ENCODE data around the gene UNC79. TPM values are rescaled to one million over a fixed set of nuclear protein-coding genes. Genes with fewer than 3 reads are reported as not detected.

The UNC79 gene
- total RNA-seq, 4 donors from 2014 or later: 0.08 to 0.29 (median 0.12) TPM

GRCh38 chr14:93752980-93753561 lies 322.3 kb downstream of the UNC79 start:
- no peak overlapping the region for H3K4me3 ChIP-seq (replicated peaks in 1 of 3)
- DNase-seq: peak; percentile 74 to 77
- intact Hi-C loops (cut with DNase I): no loop called here
- H3K36me3 ChIP-seq: no peaks in the 10 kb centered on the region
- H3K27ac ChIP-seq: no peak overlapping the region
- 38 to 40% methylated on average over 4 of the region's 4 CpGs for WGBS, 2 donors
- TF ChIP-seq CTCF (IDR thresholded peaks at IDR 0.05) (no peak), POLR2A (IDR thresholded peaks at IDR 0.05) (no peak)
- peaks cover 10 to 14% of the 10 kb centered on the region in 2 donors for H3K4me1 ChIP-seq
- H3K27me3 ChIP-seq: no peaks in the 10 kb centered on the region
- H3K9me3 ChIP-seq: no peaks in the 10 kb centered on the region

- H3K4me3 ChIP-seq (replicated peaks in 1 of 3): no peak overlapping the region
- H3K27ac ChIP-seq: no peak overlapping the region
- 98 to 99% methylated on average over 8 of the region's 8 CpGs for WGBS, 2 donors
- TF ChIP-seq CTCF (IDR thresholded peaks at IDR 0.05): no peak
- no peak for TF ChIP-seq POLR2A (IDR thresholded peaks at IDR 0.05)
- no peaks in the 10 kb centered on the region for H3K27me3 ChIP-seq
- H3K9me3 ChIP-seq: no peaks in the 10 kb centered on the region
- intact Hi-C loops (cut with DNase I): no loop called here
- H3K4me1 ChIP-seq: peaks cover 10 to 14% of the 10 kb centered on the region in 2 donors
- no peaks in the 10 kb centered on the region for H3K36me3 ChIP-seq
- DNase-seq: no peak
Measured at GRCh38 chr14:93753647-93754046, 322.9 kb downstream of the UNC79 start.

GRCh38 chr14:93757206-93757605 lies 326.5 kb downstream of the UNC79 start:
- no peaks in the 10 kb centered on the region for H3K36me3 ChIP-seq
- TF ChIP-seq POLR2A (IDR thresholded peaks at IDR 0.05): no peak
- peaks cover 11 to 16% of the 10 kb centered on the region in 2 donors for H3K4me1 ChIP-seq
- no peak for DNase-seq
- no peaks in the 10 kb centered on the region for H3K27me3 ChIP-seq
- H3K27ac ChIP-seq: no peak overlapping the region
- intact Hi-C loops (cut with DNase I): no loop called here
- no peak overlapping the region for H3K4me3 ChIP-seq (replicated peaks in 1 of 3)
- WGBS, 2 donors: 86 to 89% methylated on average over 12 of the region's 12 CpGs
- H3K9me3 ChIP-seq: no peaks in the 10 kb centered on the region

Small RNAs within 50 kb of the gene (small RNA-seq; reads per million reads assigned to genes)
- gene RF00019 (not detected), gene RF02271 (not detected), gene RNU6-1258P (not detected)

Other genes with a start within 250 kb of the UNC79 start
- 10 to 100 TPM; 34.1 to 48.2 (median 41.5) TPM for gene MOAP1, start 246.0 kb upstream of the UNC79 start, total RNA-seq
- gene LYSET, start 245.6 kb upstream of the UNC79 start, total RNA-seq: 10 to 100 TPM in 2 of 4 donors, 1 to 10 TPM in 2; 6.3 to 17.7 (median 12.6) TPM
- 10 to 100 TPM in 3 of 4 donors, 1 to 10 TPM in 1; 9.4 to 19.9 (median 17.1) TPM for gene GON7, start 223.9 kb upstream of the UNC79 start, total RNA-seq
- 10 to 100 TPM; 29.0 to 52.0 (median 36.9) TPM for gene UBR7, start 223.7 kb upstream of the UNC79 start, total RNA-seq
- 10 to 100 TPM; 40.6 to 49.7 (median 43.9) TPM for gene BTBD7, start 97.9 kb upstream of the UNC79 start, total RNA-seq
- not detected for gene COX8C, start 83.8 kb upstream of the UNC79 start, total RNA-seq

Measured in thyroid gland (tissue), 4 donors.